Nephron (organoid): ENCODE data around the gene TMEM184B.
"Not testable (repeated sequence)": the region's sequence is repeated elsewhere in the genome, so short reads cannot be mapped to it uniquely, and the experiment has no call there.

Experiments
- H3K27ac Mint-ChIP-seq, 3 experiments: 2 replicates each; pipeline ENCODE4 v1.8.0; 2020; ENCODE audit warnings: mixed read lengths in 3 of 3, mild to moderate bottlenecking in 2 of 3, moderate library complexity in 1 of 3
- H3K27me3 Mint-ChIP-seq: 2 replicates; pipeline ENCODE4 v1.8.0; 2021; ENCODE audit warnings: low read depth, mild to moderate bottlenecking, moderate library complexity, mixed read lengths
- H3K36me3 Mint-ChIP-seq: 2 replicates; pipeline ENCODE4 v1.8.0; 2020; ENCODE audit warnings: low read depth, mixed read lengths
- H3K4me1 Mint-ChIP-seq: 2 replicates; pipeline ENCODE4 v1.8.0; 2020; ENCODE audit warnings: mixed read lengths
- H3K4me3 Mint-ChIP-seq, 3 experiments: 2 replicates each; pipeline ENCODE4 v1.8.0; 2020; ENCODE audit warnings: mild to moderate bottlenecking in 3 of 3, mixed read lengths in 3 of 3, moderate library complexity in 2 of 3
- H3K9me3 Mint-ChIP-seq: 2 replicates; pipeline ENCODE4 v1.8.0; 2020; ENCODE audit warnings: mixed read lengths
- CTCF ChIP-seq, 3 experiments: fragments of 200-600 bp; sonication (generic); IDR thresholded peaks; one replicate each; pipeline ENCODE4 v1.5.0; 2021; ENCODE audit warnings: antibody characterized with exemption in 3 of 3; ENCODE audit not compliant: unreplicated experiment in 3 of 3

TMEM184B gene

DNA sequence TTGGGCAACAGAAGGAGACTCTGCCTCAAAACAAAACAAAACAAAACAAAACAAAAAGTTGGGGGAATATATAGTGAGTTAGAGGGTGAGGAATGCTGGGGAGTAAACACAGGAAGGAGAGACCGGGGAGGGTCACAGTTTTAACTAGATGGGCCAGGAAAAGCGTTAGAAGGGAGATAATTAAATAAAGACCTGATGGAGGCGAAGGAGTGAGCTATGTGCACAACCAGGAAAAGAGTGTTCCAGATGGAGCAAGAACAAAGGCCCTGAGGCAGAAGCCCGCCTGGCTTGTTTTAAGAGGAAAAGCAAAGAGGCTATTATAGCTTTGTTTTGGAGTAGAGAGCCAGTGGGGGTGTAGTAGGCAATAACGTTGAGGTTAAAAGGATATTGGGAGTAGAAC lies 86.4 kb downstream of the TMEM184B start:
- Mint-ChIP-seq H3K9me3 (no peaks in the 10 kb centered on the region), H3K27me3 (peaks cover 5% of the 10 kb centered on the region), H3K27ac (peak overlapping the region in 2 of 3 experiments; percentile 5 to 15), H3K4me1 (peaks cover 16% of the 10 kb centered on the region), H3K36me3 (no peaks in the 10 kb centered on the region), H3K4me3 (no peak overlapping the region)
- TF ChIP-seq CTCF (IDR thresholded peaks at IDR 0.05; ENCODE audit: unreplicated experiment in 3 of 3): no peak

DNA sequence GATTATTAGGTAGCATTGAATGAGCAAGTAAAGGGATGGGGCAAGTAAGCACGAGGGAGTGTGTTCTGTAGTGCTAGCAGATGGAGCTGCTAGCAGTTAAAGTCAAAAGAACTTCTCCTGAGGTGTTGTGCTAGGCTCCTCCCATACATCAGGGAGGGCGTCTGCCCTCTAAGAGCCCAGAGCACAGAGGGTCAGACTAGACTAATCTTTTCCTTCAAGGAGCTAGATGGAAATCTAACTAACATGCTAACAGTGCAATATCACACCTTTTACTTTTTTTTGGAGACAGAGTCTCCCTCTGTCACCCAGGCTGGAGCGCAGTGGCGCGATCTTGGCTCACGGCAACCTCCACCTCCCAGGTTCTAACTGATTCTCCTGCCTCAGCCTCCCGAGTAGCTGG lies 88.0 kb downstream of the TMEM184B start:
- TF ChIP-seq CTCF (IDR thresholded peaks at IDR 0.05; ENCODE audit: unreplicated experiment in 3 of 3): no peak
- Mint-ChIP-seq H3K27me3 (peaks cover 5% of the 10 kb centered on the region), H3K9me3 (no peaks in the 10 kb centered on the region), H3K4me3 (no peak overlapping the region), H3K27ac (peak overlapping the region in 1 of 3 experiments; percentile 51), H3K4me1 (peaks cover 33% of the 10 kb centered on the region), H3K36me3 (no peaks in the 10 kb centered on the region)

DNA sequence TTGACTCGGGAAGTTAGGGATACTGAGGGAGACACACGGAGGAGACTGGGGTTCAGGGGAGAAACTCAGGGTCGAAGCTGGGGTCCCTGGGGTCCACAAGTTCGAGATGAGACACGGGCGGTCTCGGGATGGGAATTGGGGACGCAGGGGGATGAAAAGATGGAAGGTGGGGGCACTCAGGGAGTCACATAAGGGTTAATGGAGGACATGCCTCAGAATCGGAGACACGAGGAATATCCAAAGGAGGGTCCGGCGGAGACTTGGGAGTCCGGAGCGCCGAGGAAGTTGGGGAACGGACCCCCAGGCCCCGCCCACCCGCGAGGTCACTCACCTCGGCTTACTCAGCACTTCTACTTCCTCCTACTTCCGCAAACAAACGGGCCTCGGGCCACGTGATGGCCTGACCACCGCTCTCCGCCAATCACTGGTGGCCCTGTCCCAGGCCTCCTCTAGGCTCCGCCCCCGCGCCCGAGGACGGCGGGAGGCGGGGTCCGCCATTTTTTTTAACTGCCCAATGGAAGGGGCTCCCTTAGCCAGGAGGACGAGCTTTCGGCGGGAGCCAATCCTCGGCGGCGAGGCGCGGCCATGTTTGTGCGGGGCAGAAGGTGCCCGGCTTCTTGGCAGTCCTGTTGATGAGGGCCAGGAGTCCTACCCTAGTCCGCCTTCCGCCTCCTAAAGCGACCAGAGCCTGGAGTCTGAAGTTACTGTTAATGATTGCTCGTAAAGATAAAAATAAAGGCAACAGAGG lies 91.2 kb downstream of the TMEM184B start, which contains the start of gene PLA2G6:
TSS of gene PLA2G6 (minus strand) at position 378 of the 748 bp plus-strand sequence. CDS start 12,404 bp downstream, outside the sequence.
- Mint-ChIP-seq H3K4me1 (peaks cover 41% of the 10 kb centered on the region), H3K27me3 (peaks cover 5% of the 10 kb centered on the region), H3K27ac (peak within 1 kb of the TSS; percentile 97 to 99 (median 99)), H3K4me3 (peak within 1 kb of the TSS; percentile 93 to 96 (median 95)), H3K36me3 (no peaks in the 10 kb centered on the region), H3K9me3 (no peaks in the 10 kb centered on the region)
- no peak for TF ChIP-seq CTCF (IDR thresholded peaks at IDR 0.05; ENCODE audit: unreplicated experiment in 3 of 3)

- H3K27ac Mint-ChIP-seq: peak overlapping the region; percentile 97 to 99 (median 99)
- no peaks in the 10 kb centered on the region for H3K9me3 Mint-ChIP-seq
- peaks cover 39% of the 10 kb centered on the region for H3K4me1 Mint-ChIP-seq
- H3K27me3 Mint-ChIP-seq: peaks cover 5% of the 10 kb centered on the region
- H3K4me3 Mint-ChIP-seq: peak overlapping the region; percentile 93 to 96 (median 95)
- H3K36me3 Mint-ChIP-seq: no peaks in the 10 kb centered on the region
- no peak for TF ChIP-seq CTCF (IDR thresholded peaks at IDR 0.05; ENCODE audit: unreplicated experiment in 3 of 3)
Observed at GRCh38 chr22:38180841-38181452, 91.9 kb downstream of the TMEM184B start.

DNA sequence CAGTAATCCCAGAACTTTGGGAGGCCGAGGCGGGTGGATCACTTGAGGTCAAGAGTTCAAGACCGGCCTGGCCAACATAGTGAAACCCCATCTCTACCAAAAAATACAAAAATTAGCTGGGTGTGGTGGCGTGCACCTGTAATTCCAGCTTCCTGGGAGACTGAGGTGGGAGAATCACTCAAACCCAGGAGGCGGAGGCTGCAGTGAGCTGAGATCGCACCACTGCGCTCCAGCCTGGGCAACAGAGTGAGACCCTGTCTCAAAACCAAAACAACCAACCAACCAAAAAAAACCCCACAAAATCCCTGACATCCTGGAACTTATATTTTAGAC lies 94.2 kb downstream of the TMEM184B start:
- Mint-ChIP-seq H3K4me1 (peaks cover 39% of the 10 kb centered on the region), H3K4me3 (peak overlapping the region; percentile 24 to 59 (median 57)), H3K27ac (peak overlapping the region; percentile 11 to 74 (median 54))
- not testable (repeated sequence) for H3K36me3 Mint-ChIP-seq, H3K27me3 Mint-ChIP-seq, H3K9me3 Mint-ChIP-seq

DNA sequence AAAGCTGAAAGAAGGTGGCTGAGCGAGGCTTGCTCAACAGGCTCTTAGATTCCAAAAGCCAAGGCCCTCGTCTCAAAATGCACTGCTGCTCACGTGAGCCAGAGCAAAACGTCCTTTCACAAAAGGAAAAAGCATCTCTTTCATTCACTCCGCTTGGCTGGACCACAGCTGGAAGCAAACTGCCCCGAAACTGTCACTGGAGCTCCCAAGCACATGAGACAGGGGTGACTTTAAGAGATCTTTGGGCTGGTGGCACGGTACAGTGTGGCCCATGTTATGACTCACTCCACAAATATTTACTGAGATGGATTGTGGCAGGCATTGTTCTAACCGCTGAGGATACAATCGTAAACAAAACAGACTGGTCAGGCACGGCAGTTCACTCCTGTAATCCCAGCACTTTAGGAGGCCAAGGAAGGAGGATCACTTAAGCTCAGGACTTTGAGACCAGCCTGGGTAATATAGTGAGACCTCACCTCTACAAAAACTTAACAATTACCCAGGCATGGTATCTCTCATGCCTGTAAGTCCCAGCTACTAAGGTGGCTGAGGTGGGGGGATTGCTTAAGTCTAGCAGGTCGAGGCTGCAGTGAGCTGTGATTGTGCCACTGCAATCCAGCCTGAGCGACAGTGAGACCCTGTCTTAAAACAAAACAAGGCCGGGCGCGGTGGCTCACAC lies 94.7 kb downstream of the TMEM184B start:
- Mint-ChIP-seq H3K36me3 (no peaks in the 10 kb centered on the region), H3K4me3 (peak overlapping the region; percentile 33 to 72 (median 55)), H3K4me1 (peaks cover 39% of the 10 kb centered on the region), H3K27ac (peak overlapping the region; percentile 72 to 91 (median 75)), H3K27me3 (no peaks in the 10 kb centered on the region), H3K9me3 (no peaks in the 10 kb centered on the region)
- no peak for TF ChIP-seq CTCF (IDR thresholded peaks at IDR 0.05; ENCODE audit: unreplicated experiment in 3 of 3)

DNA sequence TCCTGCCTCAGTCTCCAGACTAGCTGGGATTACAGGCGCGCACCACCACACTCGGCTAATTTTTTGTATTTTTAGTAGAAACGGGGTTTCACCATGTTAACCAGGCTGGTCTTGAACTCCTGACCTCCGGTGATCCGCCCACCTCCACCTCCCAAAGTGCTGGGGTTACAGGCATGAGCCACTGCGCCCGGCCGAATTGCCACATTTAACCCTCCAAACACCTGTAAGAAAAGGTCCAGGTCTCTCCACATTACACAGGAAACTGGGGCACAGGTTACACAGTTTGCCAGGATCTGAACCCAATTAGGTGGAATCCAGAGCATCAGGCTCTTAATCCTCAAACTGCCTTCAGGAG lies 95.3 kb downstream of the TMEM184B start:
- Mint-ChIP-seq H3K4me1 (peaks cover 39% of the 10 kb centered on the region), H3K27ac (peak overlapping the region; percentile 72 to 91 (median 75)), H3K4me3 (peak overlapping the region in 1 of 3 experiments; percentile 72)
- H3K27me3 Mint-ChIP-seq, H3K36me3 Mint-ChIP-seq, H3K9me3 Mint-ChIP-seq: not testable (repeated sequence)
